Panc1 (cell line): ENCODE results near the gene FBXL5. TPM values are rescaled to one million over a fixed set of nuclear protein-coding genes. Genes with fewer than 3 reads are reported as not detected.

ENCODE experiments used
- ATAC-seq: fragments of 200-7000 bp; cut with Tn5 transposase; 2 replicates; pipeline ENCODE4 v1.9.1; 2020; ENCODE audit warnings: mild to moderate bottlenecking, moderate library complexity
- BruUV-seq: library from RNA; stranded (reverse); fragments of 400-500 nt; replicated peaks from 2 replicates; lab custom pipeline; 2021; lab: Mats Ljungman, UMichigan
- CTCF ChIA-PET: fragments of 300-600 bp; sonication (Branson Sonifier 250); formaldehyde crosslinking; loops from one replicate; lab custom pipeline; 2022; ENCODE audit warnings: antibody characterized with exemption; lab: Charles Lee
- POLR2A ChIA-PET: fragments of 300-600 bp; sonication (Branson Sonifier 250); formaldehyde crosslinking; loops from one replicate; lab custom pipeline; 2022; ENCODE audit warnings: antibody characterized with exemption; lab: Charles Lee
- DNase-seq: peaks from one replicate; pipeline ENCODE4 v3.0.0-alpha.2; 2010; ENCODE audit warnings: low read depth, low spot score
- H3K27ac ChIP-seq: 2 replicates; pipeline ENCODE4 v1.5.1; 2011; ENCODE audit warnings: mild to moderate bottlenecking, low read length, inconsistent platforms
- H3K27me3 ChIP-seq: fragments of 200-500 bp; sonication (Bioruptor generic); 2 replicates; pipeline ENCODE4 v1.6.0; 2014; ENCODE audit warnings: low read length, inconsistent platforms; ENCODE audit not compliant: control insufficient read depth, insufficient read depth
- H3K36me3 ChIP-seq: fragments of 200-500 bp; sonication (Bioruptor generic); 2 replicates; pipeline ENCODE4 v1.5.1; 2014; ENCODE audit warnings: inconsistent platforms, mild to moderate bottlenecking, low read length, moderate library complexity; ENCODE audit not compliant: control insufficient read depth, insufficient read depth
- H3K4me1 ChIP-seq: 2 replicates; pipeline ENCODE4 v1.5.1; 2011; ENCODE audit warnings: inconsistent platforms, mild to moderate bottlenecking, low read length, moderate library complexity; ENCODE audit not compliant: control insufficient read depth, insufficient read depth
- H3K4me3 ChIP-seq, 2 experiments: 2 replicates each; pipeline ENCODE4 v1.5.1; 2011 to 2012; ENCODE audit warnings: low read depth in 2 of 2, low read length in 2 of 2, mild to moderate bottlenecking in 2 of 2, inconsistent platforms in 1 of 2, moderate library complexity in 1 of 2
- H3K9me3 ChIP-seq: fragments of 200-500 bp; sonication (Bioruptor generic); 2 replicates; pipeline ENCODE4 v1.5.1; 2014; ENCODE audit warnings: low read depth, mild to moderate bottlenecking, inconsistent platforms, low read length, moderate library complexity; ENCODE audit not compliant: control insufficient read depth, insufficient read depth
- POLR2AphosphoS5 ChIP-seq: IDR thresholded peaks from 2 replicates; pipeline ENCODE4 v1.6.1; 2012; ENCODE audit warnings: mild to moderate bottlenecking, low read depth, low read length, moderate library complexity
- SIN3A ChIP-seq: IDR thresholded peaks from 2 replicates; pipeline ENCODE4 v1.6.1; 2012; ENCODE audit warnings: low read depth, mild to moderate bottlenecking, low read length, moderate library complexity, borderline replicate concordance; ENCODE audit not compliant: insufficient read depth
- TCF7L2 ChIP-seq: IDR thresholded peaks from 2 replicates; pipeline ENCODE4 v1.6.1; 2011; ENCODE audit warnings: mild to moderate bottlenecking, low read depth, low read length, inconsistent platforms
- in situ Hi-C: cut with HindIII; loops from 2 replicates; pipeline ENCODE4 v1.10.0; 2016; ENCODE audit warnings: low sequenced_read_pairs, low pct_unique_long_range_greater_than_20kb
- intact Hi-C: fragments of 100-400 bp; cut with micrococcal nuclease; formaldehyde crosslinking; loops from one replicate; pipeline ENCODE4 v1.10.0; 2022; ENCODE audit not compliant: unreplicated experiment
- total RNA-seq: library from RNA; stranded (reverse); gene quantifications from one replicate; pipeline ENCODE4 v1.2.1, GENCODE V29; 2021; ENCODE audit not compliant: unreplicated experiment
- TF ChIP-seq, protein P1 (sequence below): fragments of 450-650 bp; IDR thresholded peaks from 2 replicates; pipeline ENCODE4 v1.5.1; 2017; ENCODE audit warnings: mild to moderate bottlenecking
- TF ChIP-seq, protein P2 (sequence below), 2 experiments: IDR thresholded peaks; 2 replicates each; pipeline ENCODE4 v1.6.1; 2011 to 2012; ENCODE audit warnings: low read depth in 2 of 2, control low read depth in 1 of 2, low read length in 1 of 2, mild to moderate bottlenecking in 1 of 2, moderate library complexity in 1 of 2; ENCODE audit not compliant: insufficient read depth in 1 of 2

The FBXL5 gene
- total RNA-seq, 1 experiment from 2014 or later = 20.2 TPM

DNA sequence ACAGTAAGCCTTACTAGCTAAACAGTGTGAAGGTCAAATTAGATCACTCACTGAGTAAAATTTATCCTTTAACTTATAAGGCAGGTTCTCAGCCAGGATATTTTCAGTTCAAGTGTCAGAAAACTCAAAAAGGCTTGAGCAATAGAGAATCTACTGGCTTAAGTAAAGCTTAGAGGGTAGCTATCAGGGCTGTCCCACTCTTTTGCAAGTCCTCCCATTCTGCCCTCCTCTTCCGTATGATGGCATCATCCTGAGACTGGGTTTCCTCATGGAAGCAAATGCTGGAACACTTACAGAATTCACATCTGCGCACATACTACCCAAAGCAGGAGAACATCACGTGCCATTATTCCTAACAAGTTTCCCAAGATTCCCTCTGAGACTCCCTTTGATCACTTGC, 55.0 kb downstream of the FBXL5 start:
- ATAC-seq = no peak
- Histone ChIP-seq H3K36me3 (no peaks in the 10 kb centered on the region), H3K27me3 (no peaks in the 10 kb centered on the region), H3K4me1 (no peaks in the 10 kb centered on the region), H3K27ac (no peak overlapping the region), H3K4me3 (no peak overlapping the region), H3K9me3 (no peaks in the 10 kb centered on the region)
- no peak for DNase-seq
- intact Hi-C loops = no loop called here
- in situ Hi-C loops = no loop called here
- no peak for TF ChIP-seq POLR2AphosphoS5
- TF ChIP-seq, protein P1, sequence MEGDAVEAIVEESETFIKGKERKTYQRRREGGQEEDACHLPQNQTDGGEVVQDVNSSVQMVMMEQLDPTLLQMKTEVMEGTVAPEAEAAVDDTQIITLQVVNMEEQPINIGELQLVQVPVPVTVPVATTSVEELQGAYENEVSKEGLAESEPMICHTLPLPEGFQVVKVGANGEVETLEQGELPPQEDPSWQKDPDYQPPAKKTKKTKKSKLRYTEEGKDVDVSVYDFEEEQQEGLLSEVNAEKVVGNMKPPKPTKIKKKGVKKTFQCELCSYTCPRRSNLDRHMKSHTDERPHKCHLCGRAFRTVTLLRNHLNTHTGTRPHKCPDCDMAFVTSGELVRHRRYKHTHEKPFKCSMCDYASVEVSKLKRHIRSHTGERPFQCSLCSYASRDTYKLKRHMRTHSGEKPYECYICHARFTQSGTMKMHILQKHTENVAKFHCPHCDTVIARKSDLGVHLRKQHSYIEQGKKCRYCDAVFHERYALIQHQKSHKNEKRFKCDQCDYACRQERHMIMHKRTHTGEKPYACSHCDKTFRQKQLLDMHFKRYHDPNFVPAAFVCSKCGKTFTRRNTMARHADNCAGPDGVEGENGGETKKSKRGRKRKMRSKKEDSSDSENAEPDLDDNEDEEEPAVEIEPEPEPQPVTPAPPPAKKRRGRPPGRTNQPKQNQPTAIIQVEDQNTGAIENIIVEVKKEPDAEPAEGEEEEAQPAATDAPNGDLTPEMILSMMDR = no peak
- no peak for TF ChIP-seq SIN3A
- TF ChIP-seq TCF7L2 = no peak
- TF ChIP-seq, protein P2, sequence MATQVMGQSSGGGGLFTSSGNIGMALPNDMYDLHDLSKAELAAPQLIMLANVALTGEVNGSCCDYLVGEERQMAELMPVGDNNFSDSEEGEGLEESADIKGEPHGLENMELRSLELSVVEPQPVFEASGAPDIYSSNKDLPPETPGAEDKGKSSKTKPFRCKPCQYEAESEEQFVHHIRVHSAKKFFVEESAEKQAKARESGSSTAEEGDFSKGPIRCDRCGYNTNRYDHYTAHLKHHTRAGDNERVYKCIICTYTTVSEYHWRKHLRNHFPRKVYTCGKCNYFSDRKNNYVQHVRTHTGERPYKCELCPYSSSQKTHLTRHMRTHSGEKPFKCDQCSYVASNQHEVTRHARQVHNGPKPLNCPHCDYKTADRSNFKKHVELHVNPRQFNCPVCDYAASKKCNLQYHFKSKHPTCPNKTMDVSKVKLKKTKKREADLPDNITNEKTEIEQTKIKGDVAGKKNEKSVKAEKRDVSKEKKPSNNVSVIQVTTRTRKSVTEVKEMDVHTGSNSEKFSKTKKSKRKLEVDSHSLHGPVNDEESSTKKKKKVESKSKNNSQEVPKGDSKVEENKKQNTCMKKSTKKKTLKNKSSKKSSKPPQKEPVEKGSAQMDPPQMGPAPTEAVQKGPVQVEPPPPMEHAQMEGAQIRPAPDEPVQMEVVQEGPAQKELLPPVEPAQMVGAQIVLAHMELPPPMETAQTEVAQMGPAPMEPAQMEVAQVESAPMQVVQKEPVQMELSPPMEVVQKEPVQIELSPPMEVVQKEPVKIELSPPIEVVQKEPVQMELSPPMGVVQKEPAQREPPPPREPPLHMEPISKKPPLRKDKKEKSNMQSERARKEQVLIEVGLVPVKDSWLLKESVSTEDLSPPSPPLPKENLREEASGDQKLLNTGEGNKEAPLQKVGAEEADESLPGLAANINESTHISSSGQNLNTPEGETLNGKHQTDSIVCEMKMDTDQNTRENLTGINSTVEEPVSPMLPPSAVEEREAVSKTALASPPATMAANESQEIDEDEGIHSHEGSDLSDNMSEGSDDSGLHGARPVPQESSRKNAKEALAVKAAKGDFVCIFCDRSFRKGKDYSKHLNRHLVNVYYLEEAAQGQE (IDR thresholded peaks at IDR 0.05; ENCODE audit: insufficient read depth in 1 of 2, low read depth in 2 of 2, low read length in 1 of 2) = no peak
- ChIA-PET CTCF (no interaction called here), POLR2A (no interaction called here)
- BruUV-seq = no TSS peak

DNA sequence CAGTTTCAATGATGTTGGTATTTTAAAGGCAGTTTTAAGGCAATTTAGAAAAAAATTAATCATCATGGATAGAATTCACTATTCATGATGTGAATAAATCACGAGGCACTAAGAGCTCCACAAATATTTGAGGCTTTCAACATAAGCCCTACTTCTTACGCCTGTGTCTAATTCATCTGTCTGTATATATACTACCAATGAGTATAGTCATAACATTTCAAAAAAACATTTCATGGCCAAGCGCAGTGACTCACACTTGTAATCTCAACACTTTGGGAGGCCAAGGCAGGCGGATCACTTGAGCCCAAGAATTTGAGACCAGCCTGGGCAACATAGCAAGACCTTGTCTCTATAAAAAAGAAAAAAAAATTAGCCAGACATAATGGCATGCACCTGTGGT, 56.5 kb downstream of the FBXL5 start:
- ChIA-PET CTCF (no interaction called here), POLR2A (no interaction called here)
- Histone ChIP-seq H3K9me3 (no peaks in the 10 kb centered on the region), H3K27me3 (no peaks in the 10 kb centered on the region), H3K4me1 (no peaks in the 10 kb centered on the region), H3K36me3 (no peaks in the 10 kb centered on the region), H3K27ac (no peak overlapping the region), H3K4me3 (no peak overlapping the region)
- DNase-seq (no peak), ATAC-seq (no peak)
- BruUV-seq = no TSS peak
- intact Hi-C loops (no loop called here), in situ Hi-C loops (no loop called here)
- TF ChIP-seq SIN3A = no peak
- no peak for TF ChIP-seq TCF7L2
- TF ChIP-seq, protein P2 (IDR thresholded peaks at IDR 0.05; ENCODE audit: insufficient read depth in 1 of 2, low read depth in 2 of 2, low read length in 1 of 2) = no peak
- TF ChIP-seq, protein P1 = no peak
- no peak for TF ChIP-seq POLR2AphosphoS5
